H1 (cell line): Measurements from ENCODE around the gene ZNF214. TPM values are rescaled to one million over a fixed set of nuclear protein-coding genes. Genes with fewer than 3 reads are reported as not detected.

Experiments used
- CTCF ChIA-PET: fragments of 300-600 bp; sonication (Branson Sonifier 250); formaldehyde crosslinking; loops from one replicate; lab custom pipeline; 2021; ENCODE audit not compliant: partially characterized antibody; lab: Charles Lee
- POLR2A ChIA-PET: fragments of 300-600 bp; sonication (Branson Sonifier 250); formaldehyde crosslinking; loops from one replicate; lab custom pipeline; 2021; ENCODE audit warnings: inconsistent platforms; ENCODE audit not compliant: partially characterized antibody; lab: Charles Lee
- DNase-seq, 2 experiments: peaks; one replicate each; pipeline versions ENCODE4 v3.0.0 to v3.0.0-alpha.2; 2010 to 2022; ENCODE audit warnings: low spot score in 2 of 2, low read depth in 1 of 2, mixed read lengths in 1 of 2
- FAIRE-seq: peaks from 2 replicates; lab custom pipeline; 2011; peaks lifted over from hg19 to GRCh38; lab: Jason Lieb, UNC
- H2AFZ ChIP-seq: 2 replicates; pipeline ENCODE4 v1.8.1; 2012; ENCODE audit warnings: low read length, inconsistent platforms
- H2AK5ac ChIP-seq: 2 replicates; pipeline ENCODE4 v1.6.1; 2013; ENCODE audit warnings: low read depth, low read length
- H2BK120ac ChIP-seq: replicated peaks from 2 replicates; pipeline ENCODE3; 2013; ENCODE audit warnings: low read depth, low read length, inconsistent platforms
- H2BK12ac ChIP-seq: 2 replicates; pipeline ENCODE4 v1.6.1; 2013; ENCODE audit warnings: low read depth, low read length
- H2BK15ac ChIP-seq: 2 replicates; pipeline ENCODE4 v1.6.1; 2013; ENCODE audit warnings: low read length
- H2BK20ac ChIP-seq: 2 replicates; pipeline ENCODE4 v1.6.1; 2013; ENCODE audit warnings: low read length
- H2BK5ac ChIP-seq: 2 replicates; pipeline ENCODE4 v1.6.1; 2013; ENCODE audit warnings: low read depth, low read length
- H3K14ac ChIP-seq: 2 replicates; pipeline ENCODE4 v1.6.1; 2013; ENCODE audit warnings: inconsistent platforms; ENCODE audit not compliant: insufficient read length
- H3K18ac ChIP-seq: 2 replicates; pipeline ENCODE4 v1.6.1; 2013; ENCODE audit warnings: low read length; ENCODE audit errors: extremely low read depth
- H3K23ac ChIP-seq: 2 replicates; pipeline ENCODE4 v1.6.1; 2013; ENCODE audit warnings: inconsistent platforms; ENCODE audit not compliant: insufficient read length
- H3K23me2 ChIP-seq: 2 replicates; pipeline ENCODE4 v1.6.1; 2013; ENCODE audit warnings: low read depth, low read length
- H3K27ac ChIP-seq: 2 replicates; pipeline ENCODE4 v1.6.1; 2011; ENCODE audit warnings: low read depth, low read length, inconsistent platforms
- H3K27me3 ChIP-seq, 4 experiments: replicated peaks in 1 of 4; 1 replicate in 1 of 4; 2 replicates in 3 of 4; pipeline versions ENCODE4 v1.6.1 to v1.8.1; 2011 to 2013; ENCODE audit warnings: low read length in 3 of 4, mild to moderate bottlenecking in 3 of 4, inconsistent platforms in 2 of 4, mixed read lengths in 2 of 4, moderate library complexity in 1 of 4; ENCODE audit not compliant: control insufficient read depth in 3 of 4, insufficient read depth in 3 of 4; ENCODE audit errors: extremely low read depth in 1 of 4
- H3K36me3 ChIP-seq, 4 experiments: 2 replicates each; pipeline versions ENCODE4 v1.6.1 to v1.8.1; 2011 to 2013; ENCODE audit warnings: mild to moderate bottlenecking in 4 of 4, low read length in 3 of 4, moderate library complexity in 2 of 4, control low read depth in 1 of 4, inconsistent platforms in 1 of 4; ENCODE audit not compliant: insufficient read depth in 4 of 4, control insufficient read depth in 2 of 4
- H3K4ac ChIP-seq: replicated peaks from 2 replicates; pipeline ENCODE3; 2013; ENCODE audit warnings: low read length, low read depth, mixed read lengths, inconsistent platforms; ENCODE audit not compliant: insufficient read length
- H3K4me1 ChIP-seq, 4 experiments: replicated peaks in 1 of 4; 1 replicate in 1 of 4; 2 replicates in 3 of 4; pipeline versions ENCODE4 v1.6.1 to v1.8.1; 2011 to 2013; ENCODE audit warnings: low read length in 3 of 4, inconsistent platforms in 2 of 4, mixed read lengths in 1 of 4; ENCODE audit not compliant: insufficient read depth in 4 of 4, control insufficient read depth in 3 of 4
- H3K4me2 ChIP-seq, 2 experiments: 2 replicates each; pipeline versions ENCODE4 v1.6.1 to v1.8.1; 2011 to 2013; ENCODE audit warnings: low read depth in 2 of 2, low read length in 2 of 2, control low read depth in 1 of 2, inconsistent platforms in 1 of 2, mild to moderate bottlenecking in 1 of 2; ENCODE audit not compliant: insufficient read depth in 1 of 2
- H3K4me3 ChIP-seq, 4 experiments: fragments of 200-600, 300-600 bp in 1 of 4; sonication (generic), shearing (Covaris generic), sonication (Bioruptor Twin) in 1 of 4; 2 replicates each; pipeline versions ENCODE4 v1.5.1 to v1.8.1; 2011 to 2016; ENCODE audit warnings: low read length in 4 of 4, low read depth in 3 of 4, control low read depth in 2 of 4, inconsistent platforms in 2 of 4, mild to moderate bottlenecking in 2 of 4, mixed read lengths in 1 of 4, moderate library complexity in 1 of 4; ENCODE audit not compliant: insufficient read depth in 2 of 4; ENCODE audit errors: extremely low read depth in 1 of 4
- H3K56ac ChIP-seq: replicated peaks from 2 replicates; pipeline ENCODE3; 2013; ENCODE audit warnings: low read depth, mild to moderate bottlenecking, mixed read lengths, low read length, inconsistent platforms; ENCODE audit not compliant: insufficient read length
- H3K79me1 ChIP-seq: 2 replicates; pipeline ENCODE4 v1.6.1; 2013; ENCODE audit warnings: low read depth, low read length, control low read depth
- H3K79me2 ChIP-seq, 2 experiments: 2 replicates each; pipeline versions ENCODE4 v1.6.1 to v1.8.1; 2012 to 2013; ENCODE audit warnings: low read length in 2 of 2, mild to moderate bottlenecking in 2 of 2, inconsistent platforms in 1 of 2; ENCODE audit not compliant: insufficient read depth in 2 of 2, control insufficient read depth in 1 of 2
- H3K9ac ChIP-seq, 4 experiments: replicated peaks in 1 of 4; 1 replicate in 1 of 4; 2 replicates in 3 of 4; pipeline versions ENCODE4 v1.6.1 to v1.8.1; 2011 to 2013; ENCODE audit warnings: low read depth in 3 of 4, low read length in 3 of 4, control low read depth in 2 of 4, mild to moderate bottlenecking in 2 of 4, moderate library complexity in 2 of 4, inconsistent platforms in 1 of 4; ENCODE audit errors: extremely low read depth in 1 of 4
- H3K9me3 ChIP-seq, 2 experiments: 2 replicates each; pipeline versions ENCODE4 v1.6.1 to v1.8.1; 2012 to 2013; ENCODE audit warnings: mild to moderate bottlenecking in 2 of 2, moderate library complexity in 2 of 2, control low read depth in 1 of 2, inconsistent platforms in 1 of 2, low read depth in 1 of 2, low read length in 1 of 2, mixed read lengths in 1 of 2; ENCODE audit not compliant: insufficient read depth in 2 of 2
- H4K20me1 ChIP-seq, 2 experiments: replicated peaks in 1 of 2; 2 replicates each; pipeline versions ENCODE3 to v1.8.1; 2011 to 2013; ENCODE audit warnings: inconsistent platforms in 2 of 2, low read length in 2 of 2, mild to moderate bottlenecking in 1 of 2; ENCODE audit not compliant: insufficient read depth in 2 of 2, control insufficient read depth in 1 of 2
- H4K5ac ChIP-seq: 2 replicates; pipeline ENCODE4 v1.6.1; 2013; ENCODE audit warnings: low read length, low read depth, mixed read lengths, inconsistent platforms; ENCODE audit not compliant: insufficient read length
- H4K8ac ChIP-seq: 2 replicates; pipeline ENCODE4 v1.8.0; 2013; ENCODE audit warnings: mild to moderate bottlenecking, moderate library complexity, low read length, inconsistent platforms; ENCODE audit not compliant: insufficient read depth; ENCODE audit errors: extremely low read depth
- H4K91ac ChIP-seq: replicated peaks from 2 replicates; pipeline ENCODE3; 2013; ENCODE audit warnings: low read length, mixed read lengths, inconsistent platforms; ENCODE audit not compliant: insufficient read length
- BACH1 ChIP-seq: IDR thresholded peaks from 2 replicates; pipeline ENCODE4 v1.6.1; 2012; ENCODE audit warnings: low read length, improper control_type of control experiment
- EGR1 ChIP-seq: IDR thresholded peaks from 2 replicates; pipeline ENCODE4 v1.6.1; 2011; ENCODE audit warnings: low read depth, low read length, borderline replicate concordance
- KDM1A ChIP-seq: fragments of 200-600, 300-600 bp; sonication (generic); IDR thresholded peaks from 2 replicates; pipeline ENCODE4 v1.7.1; 2016; ENCODE audit warnings: mild to moderate bottlenecking, low read length, borderline replicate concordance
- POU5F1 ChIP-seq: IDR thresholded peaks from 2 replicates; pipeline ENCODE4 v1.6.1; 2011; ENCODE audit warnings: low read depth, mild to moderate bottlenecking, low read length, moderate library complexity
- RAD21 ChIP-seq, 2 experiments: IDR thresholded peaks in 1 of 2; conservative IDR thresholded peaks in 1 of 2; 2 replicates each; pipeline ENCODE4 v1.6.1; 2011; ENCODE audit warnings: low read depth in 2 of 2, low read length in 2 of 2, improper control_type of control experiment in 1 of 2, inconsistent platforms in 1 of 2, mild to moderate bottlenecking in 1 of 2, moderate library complexity in 1 of 2
- RNF2 ChIP-seq: fragments of 200-900, 300-1000 bp; sonication (generic); IDR thresholded peaks from 2 replicates; pipeline ENCODE4 v1.7.1; 2016; ENCODE audit warnings: borderline replicate concordance, low read depth, mild to moderate bottlenecking, antibody characterized with exemption, low read length; ENCODE audit not compliant: poor library complexity, severe bottlenecking; ENCODE audit errors: missing control alignments
- SAP30 ChIP-seq: fragments of 300-600 bp; sonication (generic); IDR thresholded peaks from 2 replicates; pipeline ENCODE4 v1.7.1; 2012; ENCODE audit warnings: low read length, moderate library complexity, mild to moderate bottlenecking, inconsistent platforms; ENCODE audit not compliant: insufficient read depth, insufficient replicate concordance
- SIRT6 ChIP-seq: IDR thresholded peaks from one replicate; pipeline ENCODE4 v1.7.1; 2012; ENCODE audit warnings: low read length, inconsistent platforms
- SIX5 ChIP-seq: IDR thresholded peaks from 2 replicates; pipeline ENCODE4 v1.6.1; 2011; ENCODE audit warnings: mild to moderate bottlenecking, low read depth, low read length
- SP1 ChIP-seq: IDR thresholded peaks from 2 replicates; pipeline ENCODE4 v1.6.1; 2011; ENCODE audit warnings: low read depth, low read length
- TAF7 ChIP-seq: optimal IDR thresholded peaks from 2 replicates; pipeline ENCODE3; 2011; ENCODE audit warnings: low read depth, mild to moderate bottlenecking, inconsistent platforms, low read length, moderate library complexity, borderline replicate concordance
- polyA plus RNA-seq, 7 experiments: library from polyadenylated mRNA; depleted of rRNA in 3 of 7; stranded (reverse) in 5 of 7; unstranded in 2 of 7; fragments of >200 nt in 5 of 7; fragments of 200-250 nt in 2 of 7; gene quantifications; 1 replicate in 5 of 7; 2 replicates in 1 of 7; 4 replicates in 1 of 7; pipeline versions ENCODE4 v1.2.1 to v1.2.3, GENCODE V29; 2011 to 2013; ENCODE audit warnings: missing spikeins in 2 of 7, mixed read lengths in 2 of 7
- total RNA-seq: library from RNA; stranded (reverse); fragmentation: NEBNext Ultra II Directional; extraction: Animal tissue kit (Norgen Biotek cat#: 25700); gene quantifications from 2 replicates; pipeline ENCODE4 v1.2.1, GENCODE V29; 2021
- TF ChIP-seq, protein P1 (sequence below): IDR thresholded peaks from 2 replicates; pipeline ENCODE4 v1.6.1; 2012; ENCODE audit warnings: inconsistent platforms
- TF ChIP-seq, protein P2 (sequence below): IDR thresholded peaks from 2 replicates; pipeline ENCODE4 v1.6.1; 2011; ENCODE audit warnings: low read depth, mild to moderate bottlenecking, low read length; ENCODE audit not compliant: insufficient read depth

ZNF214 gene
- total and polyA plus RNA-seq, 2 of the 8 experiments (the other 6 are each of a cell fraction or from before 2014, with no cell fraction given) = 0.80 to 3.2 TPM

DNA sequence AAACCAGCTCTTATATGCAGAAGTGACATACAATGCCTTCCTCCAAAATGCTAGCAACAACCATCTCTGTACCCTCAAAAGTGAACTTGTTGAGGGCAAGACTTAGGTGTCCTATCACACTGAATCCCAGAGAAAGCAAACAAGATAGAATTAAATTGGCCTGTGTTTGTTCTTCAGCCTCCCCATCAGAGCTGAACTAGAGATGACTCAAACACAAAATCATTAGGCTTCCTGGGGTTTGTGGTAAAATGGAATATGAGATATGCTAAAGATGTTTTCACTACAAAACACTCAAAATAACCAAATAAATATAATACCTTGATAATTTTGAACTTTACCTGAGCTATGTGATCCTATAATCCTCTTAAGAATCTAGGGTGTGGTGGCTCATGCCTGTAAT, 31.6 kb downstream of the ZNF214 start:
- H3K23ac ChIP-seq = no peak overlapping the region
- no peak overlapping the region for H4K5ac ChIP-seq
- DNase-seq = no peak
- no peak overlapping the region for H3K18ac ChIP-seq
- H3K14ac ChIP-seq = no peak overlapping the region
- no peak overlapping the region for H4K91ac ChIP-seq
- H3K27me3 ChIP-seq = no peaks in the 10 kb centered on the region
- no peak overlapping the region for H2AK5ac ChIP-seq
- H3K79me1 ChIP-seq = no peaks in the 10 kb centered on the region
- H3K27ac ChIP-seq = no peak overlapping the region
- H3K9ac ChIP-seq = no peak overlapping the region
- H2AFZ ChIP-seq = no peak overlapping the region
- H4K20me1 ChIP-seq = no peaks in the 10 kb centered on the region
- no peaks in the 10 kb centered on the region for H3K9me3 ChIP-seq
- ChIA-PET POLR2A (no interaction called here), CTCF (no interaction called here)
- H2BK120ac ChIP-seq = no peak overlapping the region
- no peaks in the 10 kb centered on the region for H3K79me2 ChIP-seq
- no peak for FAIRE-seq
- H3K4me3 ChIP-seq = no peak overlapping the region
- no peak overlapping the region for H4K8ac ChIP-seq
- H3K4me2 ChIP-seq = no peak overlapping the region
- no peaks in the 10 kb centered on the region for H3K36me3 ChIP-seq
- no peak overlapping the region for H2BK20ac ChIP-seq
- no peaks in the 10 kb centered on the region for H3K23me2 ChIP-seq
- TF ChIP-seq EGR1 (no peak), SIX5 (no peak), TAF7 (no peak), SIRT6 (no peak), KDM1A (no peak), BACH1 (no peak), POU5F1 (no peak), RAD21 (IDR thresholded peaks at IDR 0.05 in 1 of 2, conservative IDR thresholded peaks at IDR 0.05 in 1 of 2; ENCODE audit: low read depth in 2 of 2, low read length in 2 of 2) (no peak), SAP30 (no peak), SP1 (no peak), RNF2 (no peak)
- TF ChIP-seq, protein P1, sequence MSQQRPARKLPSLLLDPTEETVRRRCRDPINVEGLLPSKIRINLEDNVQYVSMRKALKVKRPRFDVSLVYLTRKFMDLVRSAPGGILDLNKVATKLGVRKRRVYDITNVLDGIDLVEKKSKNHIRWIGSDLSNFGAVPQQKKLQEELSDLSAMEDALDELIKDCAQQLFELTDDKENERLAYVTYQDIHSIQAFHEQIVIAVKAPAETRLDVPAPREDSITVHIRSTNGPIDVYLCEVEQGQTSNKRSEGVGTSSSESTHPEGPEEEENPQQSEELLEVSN = no peak
- TF ChIP-seq, protein P2, sequence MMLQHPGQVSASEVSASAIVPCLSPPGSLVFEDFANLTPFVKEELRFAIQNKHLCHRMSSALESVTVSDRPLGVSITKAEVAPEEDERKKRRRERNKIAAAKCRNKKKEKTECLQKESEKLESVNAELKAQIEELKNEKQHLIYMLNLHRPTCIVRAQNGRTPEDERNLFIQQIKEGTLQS = no peak
- H3K56ac ChIP-seq = no peak overlapping the region
- no peak overlapping the region for H3K4ac ChIP-seq
- H2BK12ac ChIP-seq = no peak overlapping the region
- H2BK15ac ChIP-seq = no peak overlapping the region
- no peak overlapping the region for H2BK5ac ChIP-seq
- no peaks in the 10 kb centered on the region for H3K4me1 ChIP-seq
